G401.6 (cell line): ENCODE data around the gene C19orf73.

Experiments used
- FAIRE-seq: peaks from 2 replicates; lab custom pipeline; 2012; peaks lifted over from hg19 to GRCh38; lab: Jason Lieb, UNC

Gene C19orf73

GRCh38 chr19:49098795-49099194 is 20.1 kb downstream of the C19orf73 start:
- FAIRE-seq: no peak

GRCh38 chr19:49097453-49098288 is 21.3 kb downstream of the C19orf73 start:
- FAIRE-seq: peak; percentile 97

GRCh38 chr19:49094505-49095482 is 24.1 kb downstream of the C19orf73 start:
- FAIRE-seq: no peak

- FAIRE-seq: no peak
Measured at GRCh38 chr19:49092686-49093085, 26.3 kb downstream of the C19orf73 start.

GRCh38 chr19:49091391-49092038 is 27.4 kb downstream of the C19orf73 start:
- no peak for FAIRE-seq

GRCh38 chr19:49086296-49086695 is 32.6 kb downstream of the C19orf73 start:
- no peak for FAIRE-seq

- no peak for FAIRE-seq
Measured at GRCh38 chr19:49085868-49086232, 33.1 kb downstream of the C19orf73 start.

GRCh38 chr19:49085020-49085867 is 33.7 kb downstream of the C19orf73 start, which contains the start of gene SNRNP70:
SNRNP70 (plus strand) TSS chr19:49085451; CDS start chr19:49086415, 964 bp downstream.
- FAIRE-seq: peak; percentile 96

- FAIRE-seq: no peak
Measured at GRCh38 chr19:49084206-49085019, 34.5 kb downstream of the C19orf73 start.

- no peak for FAIRE-seq
Measured at GRCh38 chr19:49081273-49081672, 37.7 kb downstream of the C19orf73 start.

- FAIRE-seq: no peak
Measured at GRCh38 chr19:49080392-49080791, 38.6 kb downstream of the C19orf73 start.

- FAIRE-seq: peak; percentile 57
Measured at GRCh38 chr19:49074869-49075268, 44.1 kb downstream of the C19orf73 start.

GRCh38 chr19:49073514-49074378 is 45.2 kb downstream of the C19orf73 start:
- no peak for FAIRE-seq

- FAIRE-seq: no peak
Measured at GRCh38 chr19:49071860-49072547, 46.9 kb downstream of the C19orf73 start.

- no peak for FAIRE-seq
Measured at GRCh38 chr19:49070416-49070815, 48.5 kb downstream of the C19orf73 start.

- FAIRE-seq: no peak
Measured at GRCh38 chr19:49069026-49069425, 49.9 kb downstream of the C19orf73 start.
